Ectodermal cell (in vitro differentiated cells): ENCODE data around the gene CDY1B. TPM values are rescaled to one million over a fixed set of nuclear protein-coding genes. Genes with fewer than 3 reads are reported as not detected.
"Not testable (repeated sequence)": the region's sequence is repeated elsewhere in the genome, so short reads cannot be mapped to it uniquely, and the experiment has no call there.

Experiments used
- H3K27ac ChIP-seq: 2 replicates; pipeline ENCODE4 v1.7.0; 2013; ENCODE audit warnings: mild to moderate bottlenecking, low read depth, low read length; ENCODE audit not compliant: insufficient read depth, poor library complexity, severe bottlenecking
- H3K27me3 ChIP-seq: 2 replicates; pipeline ENCODE4 v1.7.0; 2013; ENCODE audit warnings: mild to moderate bottlenecking, low read length; ENCODE audit not compliant: insufficient read depth, control insufficient read depth, poor library complexity, severe bottlenecking
- H3K36me3 ChIP-seq: one replicate; pipeline ENCODE4 v1.7.0; 2013; ENCODE audit warnings: low read length; ENCODE audit not compliant: control insufficient read depth, insufficient read depth
- H3K4me1 ChIP-seq: one replicate; pipeline ENCODE4 v1.7.0; 2013; ENCODE audit warnings: low read length; ENCODE audit not compliant: control insufficient read depth, insufficient read depth
- H3K4me3 ChIP-seq: 2 replicates; pipeline ENCODE4 v1.7.0; 2013; ENCODE audit warnings: low read depth, low read length, control low read depth; ENCODE audit not compliant: insufficient read depth
- H3K9me3 ChIP-seq: 2 replicates; pipeline ENCODE4 v1.7.0; 2013; ENCODE audit warnings: mild to moderate bottlenecking, low read length, moderate library complexity; ENCODE audit not compliant: control insufficient read depth
- WGBS, 2 experiments: methylation state at CpG; one replicate each; pipeline ENCODE4 v1.1.7; 2013; ENCODE audit warnings: missing lambda C conversion rate in 2 of 2; 5-methylcytosine and 5-hydroxymethylcytosine counted together
- polyA plus RNA-seq, 4 experiments: library from polyadenylated mRNA; stranded (reverse); fragments of 50-300 nt; gene quantifications; one replicate each; pipeline ENCODE4 v1.2.3, GENCODE V29; 2013

The CDY1B gene
- not detected for polyA plus RNA-seq (2013, experiment 1 of 4)
- not detected for polyA plus RNA-seq (2013, experiment 2 of 4)
- not detected for polyA plus RNA-seq (2013, experiment 3 of 4)
- polyA plus RNA-seq (2013, experiment 4 of 4): not detected

DNA sequence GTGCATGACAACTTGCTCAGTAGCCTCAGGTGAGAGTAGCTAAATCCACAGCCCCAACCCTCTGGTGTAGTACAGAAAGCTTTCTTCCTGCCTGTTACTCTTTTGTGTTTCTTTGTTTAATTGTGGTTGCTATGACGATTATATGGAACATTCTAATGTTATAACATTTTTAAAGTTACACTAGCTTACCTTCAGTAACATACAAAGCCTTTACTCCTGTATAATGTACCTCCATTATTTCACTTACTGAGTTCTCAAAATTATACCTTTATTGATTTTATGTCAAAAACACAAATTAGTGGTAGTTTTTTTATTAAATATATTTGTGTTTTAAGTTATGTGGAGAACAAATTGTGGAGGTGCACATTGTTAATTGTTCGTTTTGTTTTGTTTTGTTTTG is at the start of gene CDY1B:
TSS of gene CDY1B (minus strand) at position 101 of the 400 bp plus-strand sequence. CDS start 331 bp downstream, outside the sequence.
- H3K27me3 ChIP-seq, H3K4me3 ChIP-seq, H3K4me1 ChIP-seq, H3K27ac ChIP-seq, H3K9me3 ChIP-seq, H3K36me3 ChIP-seq: not testable (repeated sequence)
- WGBS, 2 experiments: no CpG with 5 or more reads among the region's 2 CpGs

DNA sequence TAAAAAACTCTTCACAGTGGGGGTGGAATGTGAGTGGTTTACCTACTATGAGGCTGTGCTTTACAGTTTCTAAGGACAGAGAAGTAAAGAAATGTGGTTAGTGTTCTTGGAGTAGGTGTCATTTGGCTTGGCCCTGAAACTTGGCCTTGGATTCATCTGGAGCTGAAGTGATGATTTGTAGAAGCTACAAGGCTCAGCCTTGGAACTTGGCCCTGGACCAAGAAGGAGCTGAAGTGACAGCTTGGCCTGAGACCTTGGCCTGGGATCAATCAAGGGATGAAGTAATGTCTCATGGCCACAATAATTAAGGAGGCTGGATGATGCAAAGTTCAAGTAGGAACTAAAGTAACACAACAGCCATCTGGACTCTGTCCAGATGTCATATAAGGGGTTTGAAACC is 1.7 kb upstream of the CDY1B start:
- H3K9me3 ChIP-seq, H3K27me3 ChIP-seq, H3K36me3 ChIP-seq, H3K4me1 ChIP-seq, H3K27ac ChIP-seq, H3K4me3 ChIP-seq: not testable (repeated sequence)

GRCh38 chrY:24043209-24043608 is 4.6 kb downstream of the CDY1B start:
- H3K4me3 ChIP-seq, H3K27me3 ChIP-seq, H3K27ac ChIP-seq, H3K36me3 ChIP-seq, H3K4me1 ChIP-seq, H3K9me3 ChIP-seq: not testable (repeated sequence)
- WGBS, 2 experiments: no CpG with 5 or more reads among the region's 3 CpGs

DNA sequence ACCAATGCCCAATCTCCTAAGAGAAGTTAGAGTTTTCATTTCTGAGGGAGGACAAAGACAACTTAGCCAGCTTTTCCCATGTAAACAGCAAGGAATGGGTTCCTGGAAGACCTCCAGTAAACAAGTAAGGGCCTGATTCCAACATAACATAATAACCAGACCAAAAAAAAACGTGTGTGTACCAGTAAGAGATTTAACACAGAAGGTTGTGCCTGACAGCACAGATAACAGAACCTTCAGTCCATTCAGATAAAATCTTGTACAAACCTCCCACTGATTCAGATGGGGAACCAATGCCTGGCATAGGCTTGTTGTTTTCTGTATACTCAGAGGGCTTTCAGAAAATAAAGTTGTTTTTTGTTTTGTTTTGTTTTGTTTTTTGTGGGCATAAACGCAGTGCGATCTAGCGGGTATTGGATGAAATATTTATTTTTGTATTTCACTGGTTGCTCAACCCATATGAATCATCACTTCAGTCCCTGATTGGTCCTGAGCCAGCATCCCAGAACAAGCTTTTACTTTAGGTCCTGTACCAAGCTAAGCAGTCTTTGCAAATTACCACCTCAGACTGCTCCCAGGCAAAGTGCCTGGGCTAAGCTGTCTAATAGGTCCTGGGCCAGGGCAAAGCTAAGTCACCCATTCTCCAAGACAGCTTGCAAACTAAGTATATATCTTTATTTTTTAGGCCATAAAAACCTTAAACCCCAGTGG is 8.7 kb downstream of the CDY1B start:
- H3K9me3 ChIP-seq, H3K4me1 ChIP-seq, H3K36me3 ChIP-seq, H3K27me3 ChIP-seq, H3K27ac ChIP-seq, H3K4me3 ChIP-seq: not testable (repeated sequence)
- WGBS, 2 experiments: no CpG with 5 or more reads among the region's 4 CpGs

GRCh38 chrY:24026212-24027103 is 21.4 kb downstream of the CDY1B start:
- not testable (repeated sequence) for H3K9me3 ChIP-seq, H3K27ac ChIP-seq, H3K27me3 ChIP-seq, H3K4me3 ChIP-seq, H3K36me3 ChIP-seq, H3K4me1 ChIP-seq
- WGBS, 2 experiments: no CpG with 5 or more reads among the region's 9 CpGs
